ENCODE results near the gene SCARB1. TPM values are rescaled to one million over a fixed set of nuclear protein-coding genes. Genes with fewer than 3 reads are reported as not detected.

Gene SCARB1
- total and polyA plus RNA-seq, 2 of the 13 experiments (the other 11 are each of a cell fraction or from before 2014, with no cell fraction given) = 63.4 to 160 TPM

DNA sequence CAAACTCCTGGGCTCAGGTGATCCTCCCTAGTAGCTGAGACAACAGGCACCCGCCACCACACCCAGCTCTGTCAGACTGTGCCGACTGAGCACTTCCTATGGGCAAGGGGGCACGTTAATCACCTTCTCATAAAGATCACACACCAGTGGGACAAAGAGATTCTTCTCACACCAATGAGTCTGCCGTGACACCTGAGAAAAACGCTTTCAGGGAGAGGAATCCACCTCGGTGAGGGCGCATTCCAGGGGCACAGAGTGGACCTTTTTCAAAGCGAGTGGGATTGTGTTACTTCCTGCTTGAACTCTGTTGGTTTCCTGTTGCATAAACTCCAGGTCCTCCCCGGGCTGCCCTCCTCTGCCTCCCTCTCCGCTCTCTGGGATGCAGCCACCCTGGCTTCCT lies 17.5 kb upstream of the SCARB1 start (continued):
- TF ChIP-seq, protein P1, sequence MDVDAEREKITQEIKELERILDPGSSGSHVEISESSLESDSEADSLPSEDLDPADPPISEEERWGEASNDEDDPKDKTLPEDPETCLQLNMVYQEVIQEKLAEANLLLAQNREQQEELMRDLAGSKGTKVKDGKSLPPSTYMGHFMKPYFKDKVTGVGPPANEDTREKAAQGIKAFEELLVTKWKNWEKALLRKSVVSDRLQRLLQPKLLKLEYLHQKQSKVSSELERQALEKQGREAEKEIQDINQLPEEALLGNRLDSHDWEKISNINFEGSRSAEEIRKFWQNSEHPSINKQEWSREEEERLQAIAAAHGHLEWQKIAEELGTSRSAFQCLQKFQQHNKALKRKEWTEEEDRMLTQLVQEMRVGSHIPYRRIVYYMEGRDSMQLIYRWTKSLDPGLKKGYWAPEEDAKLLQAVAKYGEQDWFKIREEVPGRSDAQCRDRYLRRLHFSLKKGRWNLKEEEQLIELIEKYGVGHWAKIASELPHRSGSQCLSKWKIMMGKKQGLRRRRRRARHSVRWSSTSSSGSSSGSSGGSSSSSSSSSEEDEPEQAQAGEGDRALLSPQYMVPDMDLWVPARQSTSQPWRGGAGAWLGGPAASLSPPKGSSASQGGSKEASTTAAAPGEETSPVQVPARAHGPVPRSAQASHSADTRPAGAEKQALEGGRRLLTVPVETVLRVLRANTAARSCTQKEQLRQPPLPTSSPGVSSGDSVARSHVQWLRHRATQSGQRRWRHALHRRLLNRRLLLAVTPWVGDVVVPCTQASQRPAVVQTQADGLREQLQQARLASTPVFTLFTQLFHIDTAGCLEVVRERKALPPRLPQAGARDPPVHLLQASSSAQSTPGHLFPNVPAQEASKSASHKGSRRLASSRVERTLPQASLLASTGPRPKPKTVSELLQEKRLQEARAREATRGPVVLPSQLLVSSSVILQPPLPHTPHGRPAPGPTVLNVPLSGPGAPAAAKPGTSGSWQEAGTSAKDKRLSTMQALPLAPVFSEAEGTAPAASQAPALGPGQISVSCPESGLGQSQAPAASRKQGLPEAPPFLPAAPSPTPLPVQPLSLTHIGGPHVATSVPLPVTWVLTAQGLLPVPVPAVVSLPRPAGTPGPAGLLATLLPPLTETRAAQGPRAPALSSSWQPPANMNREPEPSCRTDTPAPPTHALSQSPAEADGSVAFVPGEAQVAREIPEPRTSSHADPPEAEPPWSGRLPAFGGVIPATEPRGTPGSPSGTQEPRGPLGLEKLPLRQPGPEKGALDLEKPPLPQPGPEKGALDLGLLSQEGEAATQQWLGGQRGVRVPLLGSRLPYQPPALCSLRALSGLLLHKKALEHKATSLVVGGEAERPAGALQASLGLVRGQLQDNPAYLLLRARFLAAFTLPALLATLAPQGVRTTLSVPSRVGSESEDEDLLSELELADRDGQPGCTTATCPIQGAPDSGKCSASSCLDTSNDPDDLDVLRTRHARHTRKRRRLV (CRISPR knock-in tag; IDR thresholded peaks at IDR 0.05) = no peak
- no peak for TF ChIP-seq ZFP62 (CRISPR knock-in tag; IDR thresholded peaks at IDR 0.05)
- 0 out of 2 replicates have a peak, but pooled peaks have one; percentile 31 for TF ChIP-seq ZNF607 (CRISPR knock-in tag; IDR thresholded peaks at IDR 0.05; ENCODE audit: borderline replicate concordance)
- no peak for TF ChIP-seq IKZF1 (IDR thresholded peaks at IDR 0.05)
- TF ChIP-seq ZNF678 (CRISPR knock-in tag; IDR thresholded peaks at IDR 0.05) = no peak
- no peak for TF ChIP-seq E2F5 (CRISPR knock-in tag; conservative IDR thresholded peaks at IDR 0.05)
- TF ChIP-seq HNF4A (CRISPR knock-in tag; IDR thresholded peaks at IDR 0.05) = peak; percentile 73
- no peak for TF ChIP-seq MBNL3 (CRISPR knock-in tag; conservative IDR thresholded peaks at IDR 0.05)
- TF ChIP-seq CBX2 (IDR thresholded peaks at IDR 0.05; ENCODE audit: low read depth, low read length) = no peak
- TF ChIP-seq CBX2 (CRISPR knock-in tag; IDR thresholded peaks at IDR 0.05; ENCODE audit: low read depth) = no peak
- TF ChIP-seq SRSF4 (IDR thresholded peaks at IDR 0.05; ENCODE audit: low read depth, low read length, poor library complexity, severe bottlenecking) = no peak
- TF ChIP-seq RAD51 (IDR thresholded peaks at IDR 0.05; ENCODE audit: borderline replicate concordance) = no peak
- TF ChIP-seq, protein P2, sequence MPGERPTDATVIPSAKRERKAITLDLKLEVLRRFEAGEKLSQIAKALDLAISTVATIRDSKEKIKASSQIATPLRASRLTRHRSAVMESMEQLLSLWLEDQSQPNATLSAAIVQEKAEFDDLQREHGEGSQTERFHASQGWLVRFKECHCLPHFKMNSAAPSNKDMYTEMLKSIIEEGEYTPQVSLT (CRISPR knock-in tag; IDR thresholded peaks at IDR 0.05; ENCODE audit: borderline replicate concordance, low read depth) = no peak
- TF ChIP-seq POLR2AphosphoS5 (IDR thresholded peaks at IDR 0.05; ENCODE audit: low read depth, low read length) = peak; percentile 54
- TF ChIP-seq MIER3 (CRISPR knock-in tag; IDR thresholded peaks at IDR 0.05; ENCODE audit: borderline replicate concordance) = no peak; the same call in 1 of the 2 replicates
- TF ChIP-seq TEAD2 (CRISPR knock-in tag; IDR thresholded peaks at IDR 0.05) = no peak
- TF ChIP-seq ELF4 (CRISPR knock-in tag; IDR thresholded peaks at IDR 0.05; ENCODE audit: borderline replicate concordance) = no peak
- peak; percentile 62; the same call in 1 of the 2 replicates for TF ChIP-seq ZNF574 (CRISPR knock-in tag; IDR thresholded peaks at IDR 0.05)
- no peak for TF ChIP-seq ZNF431 (CRISPR knock-in tag; IDR thresholded peaks at IDR 0.05; ENCODE audit: borderline replicate concordance, low read depth)
- TF ChIP-seq ZMYM2 (CRISPR knock-in tag; IDR thresholded peaks at IDR 0.05) = peak; percentile 82
- TF ChIP-seq RBAK (CRISPR knock-in tag; IDR thresholded peaks at IDR 0.05) = no peak
